ENCODE data around the gene CXADR. TPM values are rescaled to one million over a fixed set of nuclear protein-coding genes. Genes with fewer than 3 reads are reported as not detected.
A peak's percentile ranks its signal among the peaks of the same experiment; 100 is the strongest.

CXADR gene
- total RNA-seq, 1 experiment from 2014 or later, result 2.7 TPM

DNA sequence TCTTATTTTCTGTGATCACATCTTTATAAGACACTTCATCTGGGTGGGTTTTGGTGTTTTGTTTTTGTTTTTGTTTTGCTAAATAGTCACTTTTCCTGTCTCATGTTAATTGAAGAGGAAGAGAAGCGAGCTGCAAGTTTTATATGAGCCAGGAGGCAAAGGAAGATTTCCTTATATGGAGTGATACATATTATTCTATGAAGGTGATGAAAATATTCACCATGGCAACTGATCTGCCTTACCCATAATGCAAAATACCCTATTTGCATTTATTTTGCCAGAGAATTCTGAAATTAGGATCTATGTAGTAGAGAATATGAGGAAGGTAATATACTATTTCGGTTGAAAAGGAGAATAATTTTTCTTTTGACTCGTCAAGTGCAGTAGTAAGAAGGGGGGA, 13.9 kb downstream of the CXADR start:
- no peak for DNase-seq
- H3K4me3 ChIP-seq, result no peak overlapping the region
- H3K9me3 ChIP-seq, result no peaks in the 10 kb centered on the region
- H3K27me3 ChIP-seq, result no peaks in the 10 kb centered on the region
- no peaks in the 10 kb centered on the region for H3K36me3 ChIP-seq

DNA sequence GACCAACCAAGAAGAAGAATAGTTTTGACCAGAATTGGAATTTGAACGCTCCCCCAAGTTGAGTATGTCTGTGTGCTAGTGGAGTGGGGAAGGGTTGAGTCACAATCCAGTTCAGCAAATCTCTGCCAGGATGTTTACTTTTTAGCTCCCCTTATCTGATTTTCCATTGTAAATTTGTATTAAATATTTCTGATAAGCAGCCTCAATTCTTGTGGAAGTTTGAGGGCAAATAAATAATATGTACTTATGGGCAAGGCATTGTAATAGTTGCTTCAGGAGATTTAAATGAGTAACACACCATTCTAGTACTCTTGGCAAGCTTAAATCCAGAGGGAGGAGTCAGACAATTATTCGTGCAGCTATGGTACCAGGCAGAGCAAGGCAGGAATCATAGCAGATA, 14.4 kb downstream of the CXADR start:
- H3K9me3 ChIP-seq, result no peaks in the 10 kb centered on the region
- H3K27me3 ChIP-seq, result no peaks in the 10 kb centered on the region
- no peak for DNase-seq
- no peaks in the 10 kb centered on the region for H3K36me3 ChIP-seq
- H3K4me3 ChIP-seq, result no peak overlapping the region

DNA sequence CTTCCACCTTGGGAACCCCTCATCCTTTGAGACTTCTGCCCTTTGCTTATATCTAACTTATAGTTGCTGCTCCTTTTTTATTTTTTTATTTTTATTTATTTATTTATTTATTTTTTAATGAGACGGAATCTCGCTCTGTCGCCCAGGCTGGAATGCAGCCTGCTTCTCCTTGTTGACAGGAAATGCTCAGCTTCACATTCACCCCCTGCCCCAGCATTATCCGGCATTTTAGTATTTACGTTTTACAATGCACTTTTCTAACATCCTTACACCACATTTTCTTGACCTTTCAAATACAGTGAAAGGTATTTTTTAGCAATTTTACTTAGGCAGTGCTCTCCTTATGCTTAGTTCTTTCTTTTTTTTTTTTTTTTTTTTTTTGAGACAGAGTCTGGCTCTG, 14.9 kb downstream of the CXADR start:
- no peak for DNase-seq
- H3K36me3 ChIP-seq, result no peaks in the 10 kb centered on the region
- H3K4me3 ChIP-seq, result no peak overlapping the region
- H3K9me3 ChIP-seq, result no peaks in the 10 kb centered on the region
- no peaks in the 10 kb centered on the region for H3K27me3 ChIP-seq

DNA sequence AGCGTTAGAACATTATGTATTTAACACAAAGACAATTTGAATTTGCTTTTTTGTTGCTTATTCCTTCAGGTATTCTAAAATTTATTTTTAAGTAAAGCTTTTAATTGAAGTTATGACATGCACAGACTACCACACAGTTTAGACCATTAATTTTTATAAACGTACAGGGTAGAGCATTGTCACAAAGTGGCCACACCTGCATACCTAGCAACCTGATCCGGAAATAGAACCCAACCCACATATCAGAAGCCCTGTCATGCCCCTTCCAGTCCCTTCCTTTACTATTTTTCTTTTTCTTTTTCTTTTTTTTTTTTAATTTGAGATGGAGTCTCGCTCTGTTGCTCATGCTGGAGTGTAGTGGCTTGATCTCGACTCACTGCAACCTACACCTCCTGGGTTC, 16.8 kb downstream of the CXADR start:
- Histone ChIP-seq H3K27me3 (no peaks in the 10 kb centered on the region), H3K9me3 (no peaks in the 10 kb centered on the region), H3K36me3 (no peaks in the 10 kb centered on the region), H3K4me3 (no peak overlapping the region)
- DNase-seq, result no peak

DNA sequence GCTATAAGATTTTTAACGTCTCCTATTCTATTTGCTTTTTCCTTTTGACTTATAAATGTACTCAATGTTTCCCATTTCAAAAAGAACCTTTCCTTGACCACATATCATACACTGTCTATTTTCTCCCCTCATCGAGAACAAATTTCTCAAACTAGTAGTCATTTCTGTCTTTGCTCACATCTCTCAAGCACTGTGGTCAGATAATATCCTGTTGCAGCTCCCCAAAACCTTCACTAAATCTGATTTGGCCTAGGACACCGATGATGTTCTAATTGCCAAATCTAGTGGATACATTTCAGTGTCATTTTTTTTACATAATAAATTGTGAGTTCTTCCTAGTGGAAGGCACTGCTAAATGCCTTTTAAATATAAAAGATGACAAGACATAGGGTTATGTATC, 19.4 kb downstream of the CXADR start:
- no peaks in the 10 kb centered on the region for H3K36me3 ChIP-seq
- H3K9me3 ChIP-seq, result no peaks in the 10 kb centered on the region
- H3K4me3 ChIP-seq, result no peak overlapping the region
- no peaks in the 10 kb centered on the region for H3K27me3 ChIP-seq
- no peak for DNase-seq

DNA sequence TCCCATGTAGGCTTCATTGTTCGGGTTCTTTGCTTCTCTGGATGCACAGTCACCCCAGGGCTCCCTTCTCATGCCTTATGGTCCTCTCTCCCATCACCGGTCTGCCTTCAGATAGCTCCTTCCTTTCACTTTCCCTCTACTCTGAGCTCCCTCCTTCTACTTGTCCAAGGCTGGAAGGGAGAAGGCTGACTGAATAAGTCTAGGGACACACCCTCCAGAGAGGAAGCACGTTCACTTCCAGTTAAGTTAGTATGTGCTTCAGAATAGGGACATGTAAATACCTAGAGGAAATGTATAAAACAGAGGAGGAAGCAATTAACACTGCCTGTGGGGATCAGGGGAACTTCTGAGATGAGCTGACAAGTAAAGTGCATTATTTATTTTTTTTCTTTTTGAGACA, 23.5 kb downstream of the CXADR start:
- DNase-seq, result no peak
- Histone ChIP-seq H3K27me3 (no peaks in the 10 kb centered on the region), H3K36me3 (no peaks in the 10 kb centered on the region), H3K9me3 (no peaks in the 10 kb centered on the region), H3K4me3 (no peak overlapping the region)

DNA sequence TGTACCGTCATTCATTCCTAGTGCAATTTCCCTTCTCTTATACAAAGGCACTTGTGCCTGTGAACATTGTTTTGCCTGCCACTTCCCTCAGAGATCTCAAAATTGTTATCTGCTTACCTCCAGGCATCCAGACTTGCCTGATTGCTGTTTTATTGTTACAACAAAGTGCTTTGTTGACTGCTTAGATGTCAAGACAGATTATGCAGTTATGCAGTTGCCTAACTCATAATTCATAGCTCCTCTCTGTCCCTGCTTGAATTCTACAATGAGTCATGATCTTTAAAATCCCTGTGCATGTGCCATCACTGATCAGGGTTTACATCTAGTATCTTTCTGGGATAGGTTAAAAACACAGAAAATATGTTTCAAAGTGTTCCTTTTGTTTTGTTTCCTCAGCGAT, 24.5 kb downstream of the CXADR start:
- Histone ChIP-seq H3K36me3 (no peaks in the 10 kb centered on the region), H3K9me3 (no peaks in the 10 kb centered on the region), H3K27me3 (no peaks in the 10 kb centered on the region), H3K4me3 (no peak overlapping the region)
- no peak for DNase-seq

DNA sequence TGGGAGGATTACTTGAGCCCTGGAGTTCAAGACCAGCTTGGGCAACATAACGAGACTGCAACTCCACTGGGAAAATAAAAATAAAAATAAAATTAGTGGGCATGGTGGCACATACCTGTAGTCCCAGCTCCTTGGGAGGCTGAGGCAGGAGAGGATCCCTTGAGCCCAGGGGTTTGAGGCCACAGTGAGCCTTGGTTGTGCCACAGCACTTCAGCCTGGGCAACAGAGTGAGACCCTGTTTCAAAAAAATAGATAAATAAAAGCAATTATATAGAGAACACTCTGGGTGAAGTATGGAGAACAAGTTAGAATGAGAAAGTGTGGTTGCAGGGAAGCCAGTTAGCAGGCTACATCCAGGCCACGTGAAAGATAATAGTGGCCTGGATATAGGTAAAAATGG, 25.7 kb downstream of the CXADR start:
- H3K9me3 ChIP-seq, result no peaks in the 10 kb centered on the region
- H3K36me3 ChIP-seq, result no peaks in the 10 kb centered on the region
- H3K27me3 ChIP-seq, result no peaks in the 10 kb centered on the region
- DNase-seq, result no peak
- H3K4me3 ChIP-seq, result no peak overlapping the region

DNA sequence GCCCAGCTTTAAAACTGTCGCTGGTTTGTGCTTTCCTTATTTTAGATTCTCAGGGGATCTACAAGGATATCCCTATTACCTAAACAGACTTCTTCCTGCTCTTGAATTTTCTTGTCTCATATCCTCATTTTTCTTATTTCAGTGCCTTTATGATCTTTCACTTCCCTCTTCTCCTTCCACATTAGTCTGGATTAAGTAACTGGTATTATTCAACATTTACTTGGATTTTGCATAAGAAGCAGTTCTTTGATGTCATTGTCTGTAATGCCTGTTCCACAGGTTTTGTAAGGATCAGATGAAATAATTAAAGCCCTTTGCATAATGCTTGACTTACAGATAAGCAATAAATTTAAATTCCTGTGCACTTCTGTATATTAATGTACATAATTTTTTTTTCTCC, 26.5 kb downstream of the CXADR start:
- Histone ChIP-seq H3K36me3 (no peaks in the 10 kb centered on the region), H3K27me3 (no peaks in the 10 kb centered on the region), H3K4me3 (no peak overlapping the region), H3K9me3 (no peaks in the 10 kb centered on the region)
- DNase-seq, result no peak

DNA sequence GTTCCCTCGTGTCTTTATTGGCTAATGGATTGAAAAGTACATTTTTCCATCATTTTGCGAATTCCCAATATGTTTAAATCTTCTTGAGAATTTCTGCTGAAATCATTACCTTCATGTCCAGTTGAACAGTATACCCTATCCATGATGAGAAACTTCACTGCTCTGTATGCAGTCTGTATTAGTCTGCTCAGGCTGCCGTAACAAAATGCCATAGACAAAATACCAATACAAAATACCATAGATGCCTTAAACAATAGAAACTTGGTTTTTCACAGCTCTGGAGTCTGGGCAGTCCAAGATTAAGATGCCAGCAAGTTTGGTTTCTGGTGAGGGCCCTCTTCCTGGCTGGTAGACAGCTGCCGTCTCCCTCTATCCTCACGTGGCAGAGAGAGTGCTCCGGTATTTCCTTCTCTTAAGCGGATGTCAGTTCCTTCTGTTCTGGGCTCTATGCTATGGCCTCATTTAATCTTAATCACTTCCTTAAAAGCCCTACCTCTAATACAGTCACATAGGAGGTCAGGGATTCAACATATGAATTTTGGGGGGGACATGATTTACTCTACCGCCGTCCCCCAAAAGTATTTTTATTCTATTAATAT, 27.0 kb downstream of the CXADR start:
- Histone ChIP-seq H3K36me3 (no peaks in the 10 kb centered on the region), H3K4me3 (no peak overlapping the region), H3K9me3 (no peaks in the 10 kb centered on the region), H3K27me3 (no peaks in the 10 kb centered on the region)
- DNase-seq, result no peak

DNA sequence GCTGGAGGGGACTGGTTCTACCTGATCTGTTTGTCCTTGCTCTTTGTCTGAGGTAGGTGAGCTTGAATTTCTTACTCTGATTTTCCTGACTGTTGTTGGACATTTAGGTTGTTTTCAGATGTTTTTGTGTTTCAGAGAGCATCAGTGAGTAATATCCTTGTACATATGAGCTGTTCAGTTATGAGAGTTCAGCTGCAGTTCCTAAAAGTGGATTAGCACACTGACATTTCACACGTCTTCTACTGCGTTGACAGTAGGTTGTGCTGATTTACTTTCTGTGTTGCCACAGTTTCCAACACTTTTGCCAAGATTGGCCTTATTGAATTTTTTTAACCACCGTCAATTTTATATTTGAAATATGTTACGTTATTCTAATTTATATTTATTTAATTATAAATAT, 27.7 kb downstream of the CXADR start:
- Histone ChIP-seq H3K4me3 (no peak overlapping the region), H3K36me3 (no peaks in the 10 kb centered on the region), H3K9me3 (no peaks in the 10 kb centered on the region), H3K27me3 (no peaks in the 10 kb centered on the region)
- DNase-seq, result no peak

DNA sequence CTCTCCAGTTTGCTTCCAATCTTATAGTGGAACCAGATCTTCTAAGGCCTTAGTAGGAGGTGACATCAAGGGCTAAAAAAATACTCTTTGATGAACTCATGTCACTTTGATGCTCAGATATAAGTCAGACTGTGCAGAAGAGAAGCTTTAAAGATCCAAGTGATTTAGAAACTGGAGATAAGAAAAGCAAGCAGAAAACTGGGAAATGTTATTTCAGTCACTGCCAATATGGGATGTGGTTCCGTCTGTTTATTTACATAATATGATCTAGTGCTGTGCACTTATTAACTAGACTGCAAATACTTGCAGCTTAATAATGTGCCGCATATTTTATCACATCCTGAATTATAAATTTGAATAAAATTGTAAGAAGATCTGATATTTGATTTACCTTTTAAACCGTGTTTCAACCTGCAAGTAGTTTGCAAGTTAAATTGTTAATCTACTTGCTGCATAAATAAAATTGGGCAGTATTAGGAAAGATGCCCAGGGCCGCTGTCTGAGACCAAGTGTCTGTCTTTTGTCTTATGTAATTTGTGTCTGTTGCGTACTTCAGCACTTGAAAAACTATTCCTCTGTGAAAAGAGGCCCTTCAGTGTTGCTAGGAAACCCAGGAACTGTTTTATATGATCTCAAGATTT, 29.6 kb downstream of the CXADR start:
- Histone ChIP-seq H3K36me3 (no peaks in the 10 kb centered on the region), H3K27me3 (no peaks in the 10 kb centered on the region), H3K4me3 (no peak overlapping the region), H3K9me3 (no peaks in the 10 kb centered on the region)
- DNase-seq, result no peak

DNA sequence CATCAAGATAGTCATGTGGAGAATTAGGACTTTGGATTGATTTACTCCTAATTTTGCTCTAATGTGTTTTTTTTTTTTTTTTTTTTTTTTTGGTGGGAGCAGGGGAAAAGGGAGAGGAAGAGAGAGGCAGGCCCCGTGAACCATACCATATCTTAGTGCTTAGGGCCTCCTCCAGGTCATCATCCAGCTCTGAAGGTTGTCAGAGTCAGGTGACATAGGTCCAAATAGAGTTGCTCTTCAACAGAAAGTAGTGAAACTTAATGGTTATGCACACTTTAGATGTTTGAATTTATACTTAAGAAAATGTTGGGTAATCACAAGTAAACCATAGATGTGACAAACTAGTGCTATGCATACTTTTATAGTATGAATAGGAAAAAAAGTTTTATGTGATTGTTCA, 32.2 kb downstream of the CXADR start:
- DNase-seq, result no peak
- Histone ChIP-seq H3K36me3 (no peaks in the 10 kb centered on the region), H3K27me3 (no peaks in the 10 kb centered on the region), H3K9me3 (no peaks in the 10 kb centered on the region), H3K4me3 (no peak overlapping the region)

DNA sequence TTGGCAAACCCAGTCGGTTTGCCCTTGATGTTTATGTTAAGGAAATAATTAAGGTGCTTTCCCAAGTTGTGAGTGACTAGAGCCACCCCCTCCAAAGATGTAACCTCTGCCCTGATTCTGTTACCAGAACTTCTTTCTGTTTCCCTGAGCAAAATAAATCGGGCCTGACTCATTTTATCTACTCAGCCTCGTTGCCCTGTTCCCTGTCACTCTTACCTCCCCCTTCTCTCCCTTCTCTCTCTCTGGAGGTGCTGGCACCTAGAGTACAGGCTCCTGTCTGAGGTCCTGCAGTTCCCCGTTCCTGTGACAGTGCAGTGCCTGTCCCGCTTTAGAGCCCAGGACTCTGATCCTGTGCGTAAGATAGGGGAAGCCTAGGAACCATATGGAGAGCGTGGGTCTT, 35.4 kb downstream of the CXADR start:
- Histone ChIP-seq H3K27me3 (no peaks in the 10 kb centered on the region), H3K4me3 (no peak overlapping the region)

DNA sequence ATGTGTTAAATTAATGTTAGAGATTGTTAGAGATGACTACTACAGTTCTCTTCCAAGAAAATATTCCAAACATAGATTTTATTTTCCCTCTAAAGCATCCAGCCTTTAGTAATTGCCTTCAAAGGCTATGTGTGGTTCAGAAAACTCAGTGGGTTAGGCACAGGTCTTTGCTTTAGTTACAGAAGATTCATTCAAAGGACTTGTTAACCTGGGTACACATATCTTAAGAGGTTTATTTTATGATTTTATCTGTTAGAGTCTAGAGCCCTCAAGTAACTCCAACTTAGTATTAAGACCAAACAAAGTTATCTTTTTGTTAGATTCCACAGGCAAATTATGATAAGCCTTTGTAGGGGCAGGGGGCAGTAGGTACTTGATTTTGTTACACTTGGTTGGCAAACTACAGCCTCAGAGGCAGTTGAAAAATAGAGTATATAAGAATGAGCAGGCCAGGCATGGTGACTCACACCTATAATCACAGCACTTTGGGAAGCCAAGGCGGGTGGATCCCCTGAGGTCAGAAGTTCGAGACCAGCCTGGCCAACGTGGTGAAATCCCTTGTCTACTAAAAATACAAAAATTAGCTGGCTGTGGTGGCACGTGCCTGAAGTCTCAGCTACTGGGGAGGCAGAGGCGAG, 37.9 kb downstream of the CXADR start:
- Histone ChIP-seq H3K36me3 (no peaks in the 10 kb centered on the region), H3K9me3 (no peaks in the 10 kb centered on the region), H3K4me3 (no peak overlapping the region), H3K27me3 (no peaks in the 10 kb centered on the region)
- DNase-seq, result peak; percentile 40

More for the DNA sequence above, 35.4 kb downstream of the CXADR start:
- Histone ChIP-seq H3K9me3 (no peaks in the 10 kb centered on the region), H3K36me3 (no peaks in the 10 kb centered on the region)
- no peak for DNase-seq

DNA sequence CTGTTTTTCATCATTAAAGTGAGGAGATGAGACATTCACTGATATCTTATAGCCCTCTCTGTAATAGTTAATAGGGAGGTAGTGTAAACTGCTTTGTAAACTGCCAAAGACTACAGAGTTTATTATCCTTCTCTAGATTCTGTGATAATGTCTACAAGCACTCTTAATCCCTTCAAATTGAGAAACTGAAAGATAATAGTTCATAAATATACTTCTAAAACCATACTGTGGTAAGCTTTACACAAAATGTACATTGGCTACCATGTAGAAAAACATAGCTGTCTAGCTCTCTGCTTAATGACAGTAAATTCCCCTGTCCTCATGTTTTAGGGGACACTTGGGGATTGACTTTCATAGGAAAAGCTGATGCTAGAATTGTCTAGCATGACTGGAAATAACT, 39.6 kb downstream of the CXADR start:
- no peak overlapping the region for H3K4me3 ChIP-seq
- H3K9me3 ChIP-seq, result no peaks in the 10 kb centered on the region
- H3K36me3 ChIP-seq, result no peaks in the 10 kb centered on the region
- H3K27me3 ChIP-seq, result no peaks in the 10 kb centered on the region
- DNase-seq, result no peak

DNA sequence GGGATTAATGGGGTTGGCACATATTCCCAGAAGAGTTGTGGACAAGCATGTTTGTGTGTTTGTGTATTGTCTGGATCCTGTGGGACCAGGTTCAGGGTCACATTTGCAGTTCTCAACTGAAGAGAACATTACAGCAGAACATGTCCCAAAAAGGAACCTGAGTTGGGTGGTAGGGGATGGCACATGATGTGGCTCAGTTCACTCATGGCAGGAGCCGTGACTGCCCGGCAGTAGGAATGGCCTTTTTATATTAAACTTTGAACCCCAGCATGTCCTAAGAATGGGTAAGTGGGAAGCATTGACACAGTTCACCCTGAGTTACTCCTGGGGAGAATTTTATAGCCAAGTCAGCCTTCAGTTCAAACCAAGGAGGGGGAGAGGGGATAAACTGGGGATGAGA, 41.3 kb downstream of the CXADR start:
- no peak for DNase-seq
- no peaks in the 10 kb centered on the region for H3K36me3 ChIP-seq
- H3K9me3 ChIP-seq, result no peaks in the 10 kb centered on the region
- H3K4me3 ChIP-seq, result no peak overlapping the region
- no peaks in the 10 kb centered on the region for H3K27me3 ChIP-seq

Measured in MG63 (cell line).